Measurements from ENCODE around the gene PAF1.
"Not testable (repeated sequence)": the region's sequence is repeated elsewhere in the genome, so short reads cannot be mapped to it uniquely, and the experiment has no call there.

The PAF1 gene

DNA sequence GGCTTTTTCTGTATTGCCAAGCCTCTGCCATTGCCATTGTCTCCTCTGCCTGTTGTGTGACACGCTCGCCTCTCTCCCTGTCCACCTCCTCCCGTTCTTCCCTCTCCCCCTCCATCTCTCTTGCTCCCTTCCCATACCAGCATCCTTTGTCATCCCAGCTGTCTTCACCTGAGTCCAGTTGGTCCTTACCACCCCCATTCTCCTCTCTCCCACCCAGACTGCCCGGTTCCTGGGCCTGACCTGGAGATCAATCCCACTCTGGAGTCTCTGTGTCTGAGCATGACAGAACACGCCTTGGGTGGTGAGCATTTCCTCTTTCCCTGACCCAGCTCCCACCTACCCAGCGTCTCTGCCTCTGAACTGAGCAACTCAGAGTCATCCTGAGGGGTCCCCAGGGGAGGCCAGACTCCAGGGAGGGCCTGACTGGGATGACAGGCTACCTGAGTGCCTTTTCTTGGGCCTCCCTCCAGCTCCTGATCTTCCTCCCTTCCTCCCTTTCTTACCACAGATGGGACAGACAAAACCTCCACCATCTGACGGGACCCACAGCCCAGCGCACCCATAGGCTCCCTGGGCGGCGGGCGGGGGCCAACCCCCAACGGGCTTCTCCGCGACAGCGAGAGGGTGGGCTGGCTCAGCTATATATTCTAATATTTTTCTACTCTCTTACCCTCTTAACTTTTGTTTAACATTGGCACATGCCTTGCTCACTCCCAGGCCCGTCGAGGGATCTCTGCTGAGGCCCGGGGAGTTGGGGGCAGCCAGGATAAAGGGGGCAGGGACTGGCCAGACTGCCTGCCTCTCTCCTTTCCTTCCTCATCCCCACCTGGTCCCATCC is 7.7 kb downstream of the PAF1 start:
- DNase-seq (ENCODE audit: low read depth in 3 of 3), result no peak

- no peak for DNase-seq (ENCODE audit: low read depth in 3 of 3)
Observed at GRCh38 chr19:39381910-39382611, 8.8 kb downstream of the PAF1 start.

GRCh38 chr19:39380521-39381502 is 10.1 kb downstream of the PAF1 start:
- DNase-seq (ENCODE audit: low read depth in 3 of 3), result no peak

GRCh38 chr19:39379865-39380396 is 11.0 kb downstream of the PAF1 start:
- DNase-seq (ENCODE audit: low read depth in 3 of 3), result no peak

- DNase-seq (ENCODE audit: low read depth in 3 of 3), result not testable (repeated sequence)
Observed at GRCh38 chr19:39379366-39379765, 11.5 kb downstream of the PAF1 start.

DNA sequence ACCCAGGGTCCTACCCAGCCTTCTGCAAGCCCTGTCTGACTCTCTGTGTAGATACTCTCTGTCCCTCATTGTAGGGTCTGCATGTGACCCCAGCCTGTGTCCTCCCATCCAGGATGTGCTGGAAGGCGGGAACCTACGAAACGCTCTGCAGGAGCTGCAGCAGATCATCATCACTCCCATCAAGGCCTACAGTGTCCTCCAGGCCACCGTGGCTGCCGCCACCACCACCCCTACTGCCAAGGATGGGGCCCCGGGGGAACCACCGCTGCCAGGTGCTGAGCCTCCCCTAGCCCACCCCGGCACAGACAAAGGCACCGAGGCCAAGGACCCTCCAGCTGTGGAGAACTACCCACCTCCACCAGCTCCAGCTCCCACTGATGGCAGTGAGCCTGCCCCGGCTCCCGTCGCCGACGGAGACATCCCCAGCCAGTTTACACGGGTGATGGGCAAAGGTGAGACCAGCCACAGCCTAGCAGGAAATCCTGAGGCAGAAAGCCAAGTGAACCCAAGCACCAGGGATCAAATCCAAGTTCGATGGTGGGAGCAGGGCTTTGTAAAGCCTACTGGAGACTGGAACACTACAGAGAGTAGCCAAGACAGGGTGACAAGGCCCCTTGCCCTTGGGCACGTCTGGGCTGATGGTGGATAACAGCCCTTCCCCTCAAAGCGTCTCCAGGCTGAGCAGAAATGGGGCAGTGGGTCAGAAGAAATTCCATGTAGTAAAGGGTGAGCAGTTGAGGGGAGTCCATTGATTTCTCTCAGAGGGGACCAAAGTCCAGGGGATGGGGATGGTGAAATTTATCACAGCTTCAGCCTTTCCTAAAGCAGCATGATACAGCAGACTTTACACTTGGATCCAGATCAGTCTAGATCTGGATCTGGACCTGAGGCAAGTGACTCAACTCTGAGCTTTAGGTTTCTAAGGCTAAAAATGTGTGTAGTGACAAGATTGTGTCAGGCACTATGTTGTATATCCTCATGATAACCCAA is 13.2 kb downstream of the PAF1 start:
- DNase-seq (ENCODE audit: low read depth in 3 of 3), result no peak

GRCh38 chr19:39375929-39376328 is 15.0 kb downstream of the PAF1 start:
- no peak for DNase-seq (ENCODE audit: low read depth in 3 of 3)

DNA sequence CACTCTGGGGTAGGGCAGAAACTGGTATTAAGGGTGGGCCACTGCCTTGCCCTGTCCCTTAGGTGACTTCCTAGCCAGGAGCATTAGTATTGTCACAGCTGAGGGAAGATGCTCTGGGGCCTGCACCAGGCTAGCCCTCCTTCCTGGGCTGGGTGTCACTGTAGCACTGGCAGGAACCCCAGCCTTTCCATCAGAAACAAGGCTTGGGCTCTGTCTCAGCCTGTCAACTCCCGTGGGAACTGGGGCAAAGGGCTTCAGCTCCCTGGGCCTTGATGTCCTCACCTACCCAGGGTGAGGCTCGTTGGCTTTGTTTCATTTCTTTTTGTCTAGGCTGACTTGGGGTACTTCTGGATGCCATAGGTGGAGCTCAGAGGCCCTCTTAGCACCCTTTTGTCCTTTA is 18.0 kb downstream of the PAF1 start:
- DNase-seq (ENCODE audit: low read depth in 3 of 3), result no peak

DNA sequence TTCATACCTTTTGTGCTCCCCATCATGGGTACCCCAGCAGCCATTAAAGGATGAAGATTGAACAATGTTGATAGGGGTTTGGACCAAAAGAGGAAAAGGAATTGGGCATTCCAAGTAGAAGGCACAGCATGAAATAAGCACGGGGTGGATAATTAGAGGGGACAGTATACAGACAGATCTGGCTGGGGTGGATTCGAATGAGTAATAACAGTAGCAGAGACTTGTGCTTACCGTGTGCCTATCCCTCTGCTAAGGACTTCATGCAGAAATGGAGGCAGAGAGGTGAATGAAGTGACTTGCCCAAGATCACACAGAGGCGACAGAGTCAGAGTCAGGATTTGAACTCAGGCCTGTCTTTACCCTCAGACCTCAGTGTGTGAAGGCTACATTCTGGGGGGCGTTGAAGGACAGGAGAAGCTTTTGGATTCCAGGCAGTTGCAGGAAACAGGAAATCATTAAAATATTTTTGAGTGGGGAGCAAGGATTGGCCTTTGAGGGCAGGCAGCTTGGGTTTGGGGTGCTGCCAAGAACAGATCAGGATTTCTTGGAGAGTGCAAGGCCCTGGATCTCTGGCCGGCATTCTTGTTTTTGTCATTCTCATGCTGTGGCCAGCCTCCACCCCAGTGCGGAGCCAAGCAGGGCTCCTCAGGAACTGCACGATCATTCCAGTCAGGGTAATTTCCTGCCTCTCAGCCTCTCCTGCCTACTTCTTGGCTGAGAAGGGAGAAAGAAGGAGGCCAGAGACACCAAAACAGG is 18.7 kb downstream of the PAF1 start:
- no peak for DNase-seq (ENCODE audit: low read depth in 3 of 3)

- no peak for DNase-seq (ENCODE audit: low read depth in 3 of 3)
Observed at GRCh38 chr19:39370735-39371134, 20.2 kb downstream of the PAF1 start.

GRCh38 chr19:39369200-39369599 is 21.7 kb downstream of the PAF1 start:
- DNase-seq (ENCODE audit: low read depth in 3 of 3), result no peak

GRCh38 chr19:39365531-39365930 is 25.4 kb downstream of the PAF1 start:
- no peak for DNase-seq (ENCODE audit: low read depth in 3 of 3)

GRCh38 chr19:39363901-39364457 is 26.9 kb downstream of the PAF1 start:
- DNase-seq (ENCODE audit: low read depth in 3 of 3), result no peak

DNA sequence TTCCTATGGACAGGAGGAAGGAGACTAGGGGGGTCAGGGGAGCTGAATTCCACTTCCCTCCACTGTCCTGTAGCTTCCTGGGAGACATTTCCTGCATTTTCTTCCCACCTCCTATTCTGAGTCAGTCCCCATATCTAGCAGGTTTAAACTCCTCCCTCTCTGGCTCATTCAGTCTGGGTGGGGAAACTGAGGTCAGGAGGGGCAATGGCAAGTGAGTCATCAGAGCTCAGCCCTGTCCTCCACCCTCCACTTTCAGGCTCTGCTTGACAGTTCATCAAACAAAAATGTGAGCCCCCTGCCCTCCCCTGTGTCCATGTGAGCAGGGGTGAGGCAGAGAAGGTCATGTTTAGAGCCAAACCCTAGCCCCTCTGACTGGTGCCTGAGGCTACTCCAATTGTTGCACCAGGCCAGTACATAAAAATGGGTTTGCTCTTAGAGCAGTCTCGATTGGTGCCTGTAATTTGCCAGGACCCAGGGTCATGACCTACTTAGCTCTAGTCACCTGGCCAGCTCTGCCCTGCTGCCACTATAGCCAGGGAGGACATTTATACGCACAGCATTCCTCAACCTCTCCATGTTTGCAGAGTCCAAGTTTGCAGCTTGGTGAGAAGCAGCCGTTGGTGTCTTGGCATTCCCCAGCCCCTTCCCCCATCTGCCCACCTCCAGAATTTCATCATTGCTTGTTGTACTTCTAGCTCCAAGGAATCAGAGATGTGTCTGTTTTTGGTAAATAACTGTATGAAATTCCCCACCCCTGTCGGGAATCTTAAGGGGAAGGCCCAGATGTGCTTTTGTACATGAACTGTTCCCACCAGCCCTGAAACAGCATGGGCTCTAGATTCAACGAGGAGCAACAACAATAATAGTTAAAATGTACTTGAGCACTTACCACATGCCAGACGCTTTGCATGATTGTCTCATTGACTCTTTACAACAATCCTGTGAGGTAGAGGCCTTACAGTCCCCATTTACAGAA is 27.9 kb downstream of the PAF1 start:
- no peak for DNase-seq (ENCODE audit: low read depth in 3 of 3)

DNA sequence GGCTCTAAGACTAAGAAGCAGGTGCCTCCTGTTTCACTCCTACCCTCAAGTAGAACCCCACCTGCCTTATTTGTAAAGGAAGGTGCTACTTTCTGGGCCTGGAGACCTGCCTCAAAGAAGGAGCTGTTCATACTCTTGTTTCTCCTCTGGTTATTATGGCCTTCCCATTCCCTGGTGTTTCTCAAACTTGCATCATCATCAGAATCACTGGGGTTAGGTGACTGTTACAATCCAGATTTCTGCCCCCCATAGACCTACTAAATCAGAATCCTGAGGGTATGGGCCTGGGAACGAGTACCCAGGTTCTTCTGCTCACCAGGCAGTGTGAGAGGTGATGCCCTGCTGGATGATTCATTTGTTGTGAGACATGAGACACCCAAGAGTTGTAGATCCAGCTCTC is 30.3 kb downstream of the PAF1 start:
- no peak for DNase-seq (ENCODE audit: low read depth in 3 of 3)

DNA sequence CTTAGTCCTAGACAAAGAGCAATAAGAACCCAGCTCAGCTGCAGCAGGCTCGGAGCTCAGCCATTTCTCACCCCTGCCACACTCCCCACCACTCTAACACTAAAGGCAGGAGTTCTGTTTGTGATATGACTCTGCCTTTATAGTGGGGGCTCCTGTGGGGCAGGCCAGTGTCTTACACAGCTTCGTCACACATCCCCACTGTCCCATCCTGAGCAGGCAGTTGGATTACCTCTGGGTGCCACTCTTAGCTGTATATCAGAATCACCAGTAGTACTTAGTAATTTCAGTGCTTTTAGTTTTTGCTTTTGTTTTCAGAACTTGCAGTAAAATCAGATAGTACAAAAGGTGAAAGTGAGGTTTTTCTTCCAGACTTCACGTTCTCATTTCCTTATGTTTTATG is 31.9 kb downstream of the PAF1 start:
- DNase-seq (ENCODE audit: low read depth in 3 of 3), result no peak

DNA sequence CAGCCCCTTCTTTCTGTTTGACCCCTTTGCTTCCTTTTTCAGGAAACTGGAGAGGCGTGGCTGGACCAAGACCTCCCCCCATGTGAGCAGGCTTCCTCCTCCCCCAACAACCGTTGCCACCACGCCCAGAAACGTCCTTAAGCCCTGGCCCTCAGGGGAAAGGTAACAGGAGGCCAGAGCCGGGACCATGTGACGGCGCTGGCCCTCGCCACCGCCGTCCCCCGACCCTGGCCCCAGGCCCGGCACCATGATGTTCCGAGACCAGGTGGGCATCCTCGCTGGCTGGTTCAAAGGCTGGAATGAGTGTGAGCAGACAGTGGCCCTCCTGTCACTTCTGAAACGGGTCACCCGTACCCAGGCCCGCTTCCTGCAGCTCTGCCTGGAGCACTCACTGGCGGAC is 34.3 kb downstream of the PAF1 start:
- no peak for DNase-seq (ENCODE audit: low read depth in 3 of 3)

- DNase-seq (ENCODE audit: low read depth in 3 of 3), result no peak
Observed at GRCh38 chr19:39356073-39356472, 34.8 kb downstream of the PAF1 start.

Measured in stimulated activated CD4-positive, alpha-beta T cell treated with anti-CD3 and anti-CD28 coated beads, TNF-alpha, amount 100 ng/mL, for 24 hours (primary cell).